ENCODE measurements around the gene TMEM234.

DNA sequence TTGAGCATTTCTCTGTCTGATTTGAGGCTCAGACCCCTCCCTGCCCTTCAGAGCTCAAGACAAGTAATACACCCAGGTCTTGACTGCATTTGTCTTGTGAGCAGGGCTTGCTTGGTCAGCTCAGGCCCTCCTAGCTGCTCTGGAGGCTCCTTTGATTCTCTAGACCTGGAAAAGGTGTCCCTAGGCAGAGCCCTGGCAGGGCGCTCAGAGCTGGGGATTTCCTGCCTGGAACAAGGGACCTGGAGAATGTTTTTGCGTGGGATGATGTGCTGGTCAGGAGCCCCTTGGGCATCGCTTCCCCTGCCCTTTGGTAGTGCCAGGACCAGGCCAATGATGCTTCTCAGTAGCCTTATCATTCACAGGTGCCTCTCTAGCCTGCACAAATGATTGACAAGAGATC, 26.6 kb downstream of the TMEM234 start:
- TF ChIP-seq, protein P1, sequence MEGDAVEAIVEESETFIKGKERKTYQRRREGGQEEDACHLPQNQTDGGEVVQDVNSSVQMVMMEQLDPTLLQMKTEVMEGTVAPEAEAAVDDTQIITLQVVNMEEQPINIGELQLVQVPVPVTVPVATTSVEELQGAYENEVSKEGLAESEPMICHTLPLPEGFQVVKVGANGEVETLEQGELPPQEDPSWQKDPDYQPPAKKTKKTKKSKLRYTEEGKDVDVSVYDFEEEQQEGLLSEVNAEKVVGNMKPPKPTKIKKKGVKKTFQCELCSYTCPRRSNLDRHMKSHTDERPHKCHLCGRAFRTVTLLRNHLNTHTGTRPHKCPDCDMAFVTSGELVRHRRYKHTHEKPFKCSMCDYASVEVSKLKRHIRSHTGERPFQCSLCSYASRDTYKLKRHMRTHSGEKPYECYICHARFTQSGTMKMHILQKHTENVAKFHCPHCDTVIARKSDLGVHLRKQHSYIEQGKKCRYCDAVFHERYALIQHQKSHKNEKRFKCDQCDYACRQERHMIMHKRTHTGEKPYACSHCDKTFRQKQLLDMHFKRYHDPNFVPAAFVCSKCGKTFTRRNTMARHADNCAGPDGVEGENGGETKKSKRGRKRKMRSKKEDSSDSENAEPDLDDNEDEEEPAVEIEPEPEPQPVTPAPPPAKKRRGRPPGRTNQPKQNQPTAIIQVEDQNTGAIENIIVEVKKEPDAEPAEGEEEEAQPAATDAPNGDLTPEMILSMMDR (IDR thresholded peaks at IDR 0.05), result no peak
- no peak for TF ChIP-seq CEBPB (IDR thresholded peaks at IDR 0.05)
- TF ChIP-seq CBX8 (IDR thresholded peaks at IDR 0.05), result no peak
- TF ChIP-seq PBX3 (IDR thresholded peaks at IDR 0.05), result no peak
- TF ChIP-seq POLR2A (IDR thresholded peaks at IDR 0.05; ENCODE audit: low read length), result no peak
- TF ChIP-seq RCOR1 (IDR thresholded peaks at IDR 0.05; ENCODE audit: low read depth, low read length), result no peak
- no peak for TF ChIP-seq RAD21 (conservative IDR thresholded peaks at IDR 0.05 in 1 of 2, IDR thresholded peaks at IDR 0.05 in 1 of 2)
- no peak for TF ChIP-seq POLR2AphosphoS2 (conservative IDR thresholded peaks at IDR 0.05; ENCODE audit: low read length)
- no peak for TF ChIP-seq REST (IDR thresholded peaks at IDR 0.05)

Measured in A549 (cell line).